GM19438 (cell line): ENCODE results near the gene TSPY9.
"Not testable (repeated sequence)": the region's sequence is repeated elsewhere in the genome, so short reads cannot be mapped to it uniquely, and the experiment has no call there.

Experiments
- ATAC-seq: cut with Tn5 transposase; IDR thresholded peaks from one replicate; pipeline ENCODE4 v1.9.1; 2021; ENCODE audit warnings: low read depth; ENCODE audit not compliant: unreplicated experiment

Gene TSPY9

GRCh38 chrY:9486967-9487366 lies at the start of gene TSPY9:
TSS of gene TSPY9 (plus strand) at chrY:9487267. CDS start at chrY:9487313, 46 bp downstream.
- ATAC-seq: not testable (repeated sequence)

- not testable (repeated sequence) for ATAC-seq
Observed at GRCh38 chrY:9466655-9467054, 20.4 kb upstream of the TSPY9 start, which contains the start of gene TSPY1. TSS of gene TSPY1 (plus strand) at chrY:9466955. CDS start at chrY:9467001, 46 bp downstream.

- ATAC-seq: not testable (repeated sequence)
Observed at GRCh38 chrY:9504396-9504795, 17.3 kb downstream of the TSPY9 start.

GRCh38 chrY:9516287-9516686 lies 29.2 kb downstream of the TSPY9 start:
- not testable (repeated sequence) for ATAC-seq

GRCh38 chrY:9527580-9527979 lies 40.5 kb downstream of the TSPY9 start, which contains the start of gene TSPY10:
TSS of gene TSPY10 (plus strand) at chrY:9527880. CDS start at chrY:9527926, 46 bp downstream.
- not testable (repeated sequence) for ATAC-seq
